ENCODE results near the gene KCND2.

KCND2 gene

DNA sequence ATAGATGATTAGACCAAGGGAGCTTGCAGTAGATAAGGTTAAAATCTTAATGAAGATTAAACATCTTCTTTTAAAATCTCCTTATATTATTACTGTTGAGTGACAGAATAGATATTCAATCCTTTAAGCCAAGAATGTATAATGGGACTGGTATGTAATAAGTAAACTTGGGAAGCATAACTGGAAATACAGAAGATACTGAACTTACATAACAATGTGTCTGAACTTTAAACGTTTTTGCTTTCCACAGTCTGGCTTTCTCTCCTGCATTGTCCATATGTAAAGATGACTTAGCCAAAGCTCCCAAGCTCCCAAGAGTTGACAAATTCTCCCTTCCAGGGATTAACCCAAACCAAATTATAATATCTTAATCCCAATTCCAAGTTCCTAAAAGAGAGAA lies 129.8 kb downstream of the KCND2 start:
- H3K79me2 ChIP-seq (ENCODE audit: insufficient read depth, low read length): no peaks in the 10 kb centered on the region
- no peak for DNase-seq
- no peak overlapping the region for H3K9ac ChIP-seq (ENCODE audit: low read depth, low read length)
- no peak for TF ChIP-seq EZH2 (IDR thresholded peaks at IDR 0.05; ENCODE audit: borderline replicate concordance, low read depth, low read length, severe bottlenecking)
- TF ChIP-seq, protein P1, sequence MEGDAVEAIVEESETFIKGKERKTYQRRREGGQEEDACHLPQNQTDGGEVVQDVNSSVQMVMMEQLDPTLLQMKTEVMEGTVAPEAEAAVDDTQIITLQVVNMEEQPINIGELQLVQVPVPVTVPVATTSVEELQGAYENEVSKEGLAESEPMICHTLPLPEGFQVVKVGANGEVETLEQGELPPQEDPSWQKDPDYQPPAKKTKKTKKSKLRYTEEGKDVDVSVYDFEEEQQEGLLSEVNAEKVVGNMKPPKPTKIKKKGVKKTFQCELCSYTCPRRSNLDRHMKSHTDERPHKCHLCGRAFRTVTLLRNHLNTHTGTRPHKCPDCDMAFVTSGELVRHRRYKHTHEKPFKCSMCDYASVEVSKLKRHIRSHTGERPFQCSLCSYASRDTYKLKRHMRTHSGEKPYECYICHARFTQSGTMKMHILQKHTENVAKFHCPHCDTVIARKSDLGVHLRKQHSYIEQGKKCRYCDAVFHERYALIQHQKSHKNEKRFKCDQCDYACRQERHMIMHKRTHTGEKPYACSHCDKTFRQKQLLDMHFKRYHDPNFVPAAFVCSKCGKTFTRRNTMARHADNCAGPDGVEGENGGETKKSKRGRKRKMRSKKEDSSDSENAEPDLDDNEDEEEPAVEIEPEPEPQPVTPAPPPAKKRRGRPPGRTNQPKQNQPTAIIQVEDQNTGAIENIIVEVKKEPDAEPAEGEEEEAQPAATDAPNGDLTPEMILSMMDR (IDR thresholded peaks at IDR 0.05; ENCODE audit: borderline replicate concordance, extremely low read depth, low read length, poor library complexity, severe bottlenecking): no peak
- no peak overlapping the region for H3K4me3 ChIP-seq (ENCODE audit: low read depth in 1 of 2, low read length in 2 of 2)
- no peaks in the 10 kb centered on the region for H4K20me1 ChIP-seq (ENCODE audit: insufficient read depth, low read length)
- H3K4me2 ChIP-seq (ENCODE audit: insufficient read depth, low read length): no peak overlapping the region
- H3K27ac ChIP-seq (ENCODE audit: low read length): no peak overlapping the region
- ATAC-seq (ENCODE audit: insufficient read depth, low read depth): no peak
- H3K27me3 ChIP-seq (ENCODE audit: insufficient read depth, low read length, poor library complexity): no peaks in the 10 kb centered on the region
- no peaks in the 10 kb centered on the region for H3K4me1 ChIP-seq (ENCODE audit: insufficient read depth, low read length)
- no peaks in the 10 kb centered on the region for H3K9me3 ChIP-seq (ENCODE audit: insufficient read depth, low read length, severe bottlenecking)
- no peaks in the 10 kb centered on the region for H3K36me3 ChIP-seq (ENCODE audit: insufficient read depth, low read length)
- H2AFZ ChIP-seq (ENCODE audit: low read depth, low read length): no peak overlapping the region

DNA sequence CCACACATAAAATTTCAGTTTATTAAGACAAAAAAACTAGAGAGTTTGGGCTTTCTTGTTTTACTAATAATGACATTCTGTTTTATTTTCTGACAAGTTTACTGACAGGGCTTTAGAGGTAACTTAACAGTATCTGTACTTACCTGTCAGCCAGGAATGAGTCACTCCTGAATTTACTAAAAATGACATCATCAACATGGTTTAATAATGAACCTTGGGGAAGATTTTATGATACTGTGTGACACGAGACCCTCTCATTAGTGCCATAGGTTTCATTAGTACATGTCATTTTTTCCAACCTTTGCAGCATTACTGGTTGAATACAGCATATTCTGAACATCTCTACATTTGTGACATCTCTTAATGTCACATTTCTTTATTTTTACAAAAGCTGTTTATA lies 131.1 kb downstream of the KCND2 start:
- no peak overlapping the region for H2AFZ ChIP-seq (ENCODE audit: low read depth, low read length)
- no peaks in the 10 kb centered on the region for H3K36me3 ChIP-seq (ENCODE audit: insufficient read depth, low read length)
- no peaks in the 10 kb centered on the region for H3K9me3 ChIP-seq (ENCODE audit: insufficient read depth, low read length, severe bottlenecking)
- no peaks in the 10 kb centered on the region for H3K27me3 ChIP-seq (ENCODE audit: insufficient read depth, low read length, poor library complexity)
- no peak overlapping the region for H3K9ac ChIP-seq (ENCODE audit: low read depth, low read length)
- ATAC-seq (ENCODE audit: insufficient read depth, low read depth) (no peak), DNase-seq (no peak)
- no peaks in the 10 kb centered on the region for H3K79me2 ChIP-seq (ENCODE audit: insufficient read depth, low read length)
- no peak overlapping the region for H3K4me2 ChIP-seq (ENCODE audit: insufficient read depth, low read length)
- no peak for TF ChIP-seq EZH2 (IDR thresholded peaks at IDR 0.05; ENCODE audit: borderline replicate concordance, low read depth, low read length, severe bottlenecking)
- TF ChIP-seq, protein P1 (IDR thresholded peaks at IDR 0.05; ENCODE audit: borderline replicate concordance, extremely low read depth, low read length, poor library complexity, severe bottlenecking): no peak
- H3K4me3 ChIP-seq (ENCODE audit: low read depth in 1 of 2, low read length in 2 of 2): no peak overlapping the region
- H4K20me1 ChIP-seq (ENCODE audit: insufficient read depth, low read length): no peaks in the 10 kb centered on the region
- H3K4me1 ChIP-seq (ENCODE audit: insufficient read depth, low read length): no peaks in the 10 kb centered on the region
- no peak overlapping the region for H3K27ac ChIP-seq (ENCODE audit: low read length)

DNA sequence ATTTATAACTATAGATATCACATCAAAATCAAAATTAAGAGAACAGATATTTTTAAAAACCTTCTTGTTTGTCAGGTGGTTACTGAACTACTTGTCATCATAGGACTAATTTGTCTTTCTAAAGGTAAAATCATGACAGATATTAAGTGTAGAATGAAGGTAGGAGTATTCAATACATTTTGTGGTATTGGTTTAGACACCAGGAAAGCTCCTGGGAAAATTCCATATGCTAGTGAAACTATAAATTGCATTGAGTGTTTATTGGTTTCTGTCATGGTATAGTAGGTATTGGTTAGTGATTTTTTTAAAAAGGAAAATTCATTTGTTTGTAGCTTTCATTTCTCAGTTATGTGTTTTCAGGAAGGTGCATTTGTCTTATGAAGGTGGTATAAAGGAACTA lies 132.7 kb downstream of the KCND2 start:
- H3K9ac ChIP-seq (ENCODE audit: low read depth, low read length): no peak overlapping the region
- no peak overlapping the region for H3K27ac ChIP-seq (ENCODE audit: low read length)
- no peak for ATAC-seq (ENCODE audit: insufficient read depth, low read depth)
- H3K27me3 ChIP-seq (ENCODE audit: insufficient read depth, low read length, poor library complexity): no peaks in the 10 kb centered on the region
- no peak overlapping the region for H2AFZ ChIP-seq (ENCODE audit: low read depth, low read length)
- H3K4me3 ChIP-seq (ENCODE audit: low read depth in 1 of 2, low read length in 2 of 2): no peak overlapping the region
- H3K4me1 ChIP-seq (ENCODE audit: insufficient read depth, low read length): no peaks in the 10 kb centered on the region
- no peaks in the 10 kb centered on the region for H3K79me2 ChIP-seq (ENCODE audit: insufficient read depth, low read length)
- H3K4me2 ChIP-seq (ENCODE audit: insufficient read depth, low read length): no peak overlapping the region
- H3K36me3 ChIP-seq (ENCODE audit: insufficient read depth, low read length): no peaks in the 10 kb centered on the region
- TF ChIP-seq EZH2 (IDR thresholded peaks at IDR 0.05; ENCODE audit: borderline replicate concordance, low read depth, low read length, severe bottlenecking): no peak
- TF ChIP-seq, protein P1 (IDR thresholded peaks at IDR 0.05; ENCODE audit: borderline replicate concordance, extremely low read depth, low read length, poor library complexity, severe bottlenecking): no peak
- DNase-seq: no peak
- no peaks in the 10 kb centered on the region for H4K20me1 ChIP-seq (ENCODE audit: insufficient read depth, low read length)
- H3K9me3 ChIP-seq (ENCODE audit: insufficient read depth, low read length, severe bottlenecking): no peaks in the 10 kb centered on the region

DNA sequence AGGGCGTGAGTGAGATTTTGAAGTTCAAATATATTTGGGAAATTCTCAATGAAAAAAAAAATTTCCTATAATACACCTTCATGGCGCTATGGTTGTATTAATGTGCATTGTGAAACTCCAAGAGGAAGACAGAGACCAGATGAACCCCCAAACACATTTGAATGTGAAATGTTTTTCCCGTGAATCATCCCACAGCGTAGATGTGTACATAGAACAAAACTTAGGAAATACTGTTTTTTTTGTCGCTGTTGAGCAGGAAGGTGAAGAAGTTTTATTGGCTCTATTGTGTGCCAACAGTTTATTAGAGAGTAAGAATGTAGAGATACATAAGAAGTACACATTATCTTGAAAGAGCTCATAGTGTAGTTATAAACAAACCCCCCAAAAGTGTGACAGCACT lies 134.0 kb downstream of the KCND2 start:
- Histone ChIP-seq H3K27ac (ENCODE audit: low read length) (no peak overlapping the region), H2AFZ (ENCODE audit: low read depth, low read length) (no peak overlapping the region), H3K9ac (ENCODE audit: low read depth, low read length) (no peak overlapping the region), H3K9me3 (ENCODE audit: insufficient read depth, low read length, severe bottlenecking) (no peaks in the 10 kb centered on the region), H3K4me3 (ENCODE audit: low read depth in 1 of 2, low read length in 2 of 2) (no peak overlapping the region), H3K4me1 (ENCODE audit: insufficient read depth, low read length) (no peaks in the 10 kb centered on the region), H3K36me3 (ENCODE audit: insufficient read depth, low read length) (no peaks in the 10 kb centered on the region), H4K20me1 (ENCODE audit: insufficient read depth, low read length) (no peaks in the 10 kb centered on the region), H3K79me2 (ENCODE audit: insufficient read depth, low read length) (no peaks in the 10 kb centered on the region), H3K4me2 (ENCODE audit: insufficient read depth, low read length) (no peak overlapping the region), H3K27me3 (ENCODE audit: insufficient read depth, low read length, poor library complexity) (no peaks in the 10 kb centered on the region)
- ATAC-seq (ENCODE audit: insufficient read depth, low read depth) (no peak), DNase-seq (no peak)
- TF ChIP-seq, protein P1 (IDR thresholded peaks at IDR 0.05; ENCODE audit: borderline replicate concordance, extremely low read depth, low read length, poor library complexity, severe bottlenecking): no peak
- TF ChIP-seq EZH2 (IDR thresholded peaks at IDR 0.05; ENCODE audit: borderline replicate concordance, low read depth, low read length, severe bottlenecking): no peak

All from DND-41 (cell line).